ENCODE results near the gene PTPN1.

Gene PTPN1

DNA sequence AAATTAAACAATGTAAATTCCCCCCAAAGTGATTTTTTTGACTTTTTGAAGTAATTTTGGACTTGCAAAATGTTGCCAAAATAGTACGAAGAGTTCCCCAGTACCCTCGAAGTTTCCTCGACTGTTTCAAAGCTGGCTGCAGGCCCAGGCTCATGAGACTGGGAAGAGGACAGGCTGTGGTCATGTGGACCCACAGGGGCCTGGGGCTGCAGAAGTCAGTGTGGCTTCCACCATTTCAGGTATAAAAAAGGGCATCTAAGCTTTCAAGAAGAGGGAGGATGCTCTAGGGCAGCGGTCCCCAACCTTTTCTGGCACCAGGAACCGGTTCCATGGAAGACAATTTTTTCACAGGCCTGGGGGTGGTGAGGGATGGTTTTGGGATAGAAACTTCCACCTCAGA, 75.0 kb downstream of the PTPN1 start:
- Histone ChIP-seq H3K27me3 (ENCODE audit: control insufficient read depth, low read length) (no peaks in the 10 kb centered on the region), H3K4me2 (ENCODE audit: low read length) (no peak overlapping the region), H3K36me3 (ENCODE audit: control insufficient read depth, low read length) (peaks cover 39% of the 10 kb centered on the region), H3F3A (ENCODE audit: control insufficient read depth, insufficient read depth) (no peaks in the 10 kb centered on the region; the same call in 1 of the 2 replicates), H3K27ac (ENCODE audit: low read depth, low read length) (no peak overlapping the region), H4K20me1 (ENCODE audit: control insufficient read depth, insufficient read depth, low read depth, low read length) (0 out of 2 replicates have a peak, but pooled peaks cover 3% of the 10 kb centered on the region), H3K9me2 (replicated peaks; ENCODE audit: control insufficient read depth, low read length) (no peaks in the 10 kb centered on the region), H3K4me3 (ENCODE audit: low read length) (no peak overlapping the region), H3K79me2 (ENCODE audit: control insufficient read depth, low read length) (no peaks in the 10 kb centered on the region), H3K4me1 (ENCODE audit: control insufficient read depth, low read length) (peaks cover 15% of the 10 kb centered on the region), H3K9me3 (ENCODE audit: control insufficient read depth, insufficient read depth, low read length) (no peaks in the 10 kb centered on the region)
- TF ChIP-seq, protein P1, sequence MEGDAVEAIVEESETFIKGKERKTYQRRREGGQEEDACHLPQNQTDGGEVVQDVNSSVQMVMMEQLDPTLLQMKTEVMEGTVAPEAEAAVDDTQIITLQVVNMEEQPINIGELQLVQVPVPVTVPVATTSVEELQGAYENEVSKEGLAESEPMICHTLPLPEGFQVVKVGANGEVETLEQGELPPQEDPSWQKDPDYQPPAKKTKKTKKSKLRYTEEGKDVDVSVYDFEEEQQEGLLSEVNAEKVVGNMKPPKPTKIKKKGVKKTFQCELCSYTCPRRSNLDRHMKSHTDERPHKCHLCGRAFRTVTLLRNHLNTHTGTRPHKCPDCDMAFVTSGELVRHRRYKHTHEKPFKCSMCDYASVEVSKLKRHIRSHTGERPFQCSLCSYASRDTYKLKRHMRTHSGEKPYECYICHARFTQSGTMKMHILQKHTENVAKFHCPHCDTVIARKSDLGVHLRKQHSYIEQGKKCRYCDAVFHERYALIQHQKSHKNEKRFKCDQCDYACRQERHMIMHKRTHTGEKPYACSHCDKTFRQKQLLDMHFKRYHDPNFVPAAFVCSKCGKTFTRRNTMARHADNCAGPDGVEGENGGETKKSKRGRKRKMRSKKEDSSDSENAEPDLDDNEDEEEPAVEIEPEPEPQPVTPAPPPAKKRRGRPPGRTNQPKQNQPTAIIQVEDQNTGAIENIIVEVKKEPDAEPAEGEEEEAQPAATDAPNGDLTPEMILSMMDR (IDR thresholded peaks at IDR 0.05; ENCODE audit: low read depth, low read length, poor library complexity, severe bottlenecking): no peak
- TF ChIP-seq EZH2phosphoT487 (IDR thresholded peaks at IDR 0.05; ENCODE audit: borderline replicate concordance, low read length): no peak

DNA sequence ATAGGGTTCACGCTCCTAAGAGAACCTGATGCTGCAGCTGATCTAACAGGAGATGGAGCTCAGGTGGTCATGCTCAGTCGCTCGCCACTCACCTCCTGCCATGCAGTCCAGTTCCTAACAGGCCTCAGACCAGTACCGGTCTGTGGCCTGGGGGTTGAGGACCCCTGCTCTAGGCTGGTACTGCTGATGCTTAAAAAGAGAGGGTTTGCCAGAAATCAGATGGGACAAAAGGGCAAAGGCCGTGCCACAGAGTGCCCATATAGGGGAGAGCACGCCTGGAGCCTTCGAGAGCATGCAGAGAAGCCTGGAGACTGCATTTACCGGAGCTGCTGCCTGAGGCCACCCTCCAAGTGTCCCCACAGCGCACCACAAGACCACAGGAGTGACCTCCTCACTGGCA, 75.5 kb downstream of the PTPN1 start:
- H3K9me2 ChIP-seq (replicated peaks; ENCODE audit: control insufficient read depth, low read length): no peaks in the 10 kb centered on the region
- peaks cover 34% of the 10 kb centered on the region for H3K36me3 ChIP-seq (ENCODE audit: control insufficient read depth, low read length)
- no peaks in the 10 kb centered on the region for H3K27me3 ChIP-seq (ENCODE audit: control insufficient read depth, low read length)
- no peak overlapping the region for H3K4me2 ChIP-seq (ENCODE audit: low read length)
- H3F3A ChIP-seq (ENCODE audit: control insufficient read depth, insufficient read depth): no peaks in the 10 kb centered on the region; the same call in 1 of the 2 replicates
- no peaks in the 10 kb centered on the region for H3K79me2 ChIP-seq (ENCODE audit: control insufficient read depth, low read length)
- no peak overlapping the region for H3K27ac ChIP-seq (ENCODE audit: low read depth, low read length)
- peaks cover 15% of the 10 kb centered on the region for H3K4me1 ChIP-seq (ENCODE audit: control insufficient read depth, low read length)
- TF ChIP-seq, protein P1 (IDR thresholded peaks at IDR 0.05; ENCODE audit: low read depth, low read length, poor library complexity, severe bottlenecking): no peak
- no peak for TF ChIP-seq EZH2phosphoT487 (IDR thresholded peaks at IDR 0.05; ENCODE audit: borderline replicate concordance, low read length)
- H4K20me1 ChIP-seq (ENCODE audit: control insufficient read depth, insufficient read depth, low read depth, low read length): 0 out of 2 replicates have a peak, but pooled peaks cover 3% of the 10 kb centered on the region
- no peak overlapping the region for H3K4me3 ChIP-seq (ENCODE audit: low read length)
- H3K9me3 ChIP-seq (ENCODE audit: control insufficient read depth, insufficient read depth, low read length): no peaks in the 10 kb centered on the region

DNA sequence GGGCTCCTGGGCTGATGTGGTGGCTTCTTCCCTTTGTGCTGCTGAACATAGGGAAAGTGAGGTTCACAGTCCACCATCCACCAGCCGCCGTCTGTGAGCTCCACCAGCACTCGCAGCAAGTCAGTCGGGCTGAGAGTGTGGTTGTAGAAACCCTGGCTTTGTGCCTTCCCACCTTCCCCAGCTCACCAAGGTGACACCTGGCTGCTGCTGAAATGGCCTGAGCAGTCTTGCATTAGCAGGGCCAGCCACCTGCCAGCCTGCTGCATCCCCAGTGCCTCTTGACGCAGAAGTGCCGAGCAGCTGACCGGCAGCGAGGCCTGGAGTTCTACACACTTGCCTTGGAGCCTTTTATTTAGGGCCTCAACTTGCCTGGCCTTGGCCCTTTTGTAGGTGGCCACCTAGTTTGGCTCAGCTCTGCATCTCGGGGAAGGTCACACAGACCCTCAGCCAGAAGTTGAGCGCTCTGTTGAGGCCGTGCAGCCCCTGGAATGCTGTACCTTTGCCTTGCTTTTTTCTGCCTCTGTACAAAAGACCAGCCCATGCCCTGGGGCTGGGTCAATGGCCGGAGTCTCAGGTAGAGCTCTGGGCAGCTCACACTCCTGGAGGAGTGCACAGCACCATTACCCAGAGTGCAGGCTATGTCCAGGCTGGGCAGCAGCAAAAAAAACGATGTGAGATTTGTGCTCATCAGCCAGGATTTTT, 76.5 kb downstream of the PTPN1 start:
- no peaks in the 10 kb centered on the region for H3K9me3 ChIP-seq (ENCODE audit: control insufficient read depth, insufficient read depth, low read length)
- no peak overlapping the region for H3K4me3 ChIP-seq (ENCODE audit: low read length)
- no peaks in the 10 kb centered on the region for H3K79me2 ChIP-seq (ENCODE audit: control insufficient read depth, low read length)
- H3K36me3 ChIP-seq (ENCODE audit: control insufficient read depth, low read length): peaks cover 24% of the 10 kb centered on the region
- no peak overlapping the region for H3K27ac ChIP-seq (ENCODE audit: low read depth, low read length)
- no peaks in the 10 kb centered on the region for H3K9me2 ChIP-seq (replicated peaks; ENCODE audit: control insufficient read depth, low read length)
- H3K4me2 ChIP-seq (ENCODE audit: low read length): no peak overlapping the region
- H3K27me3 ChIP-seq (ENCODE audit: control insufficient read depth, low read length): no peaks in the 10 kb centered on the region
- no peak for TF ChIP-seq EZH2phosphoT487 (IDR thresholded peaks at IDR 0.05; ENCODE audit: borderline replicate concordance, low read length)
- TF ChIP-seq, protein P1 (IDR thresholded peaks at IDR 0.05; ENCODE audit: low read depth, low read length, poor library complexity, severe bottlenecking): no peak
- 0 out of 2 replicates have a peak, but pooled peaks cover 3% of the 10 kb centered on the region for H4K20me1 ChIP-seq (ENCODE audit: control insufficient read depth, insufficient read depth, low read depth, low read length)
- H3F3A ChIP-seq (ENCODE audit: control insufficient read depth, insufficient read depth): no peaks in the 10 kb centered on the region; the same call in 1 of the 2 replicates
- H3K4me1 ChIP-seq (ENCODE audit: control insufficient read depth, low read length): peaks cover 13% of the 10 kb centered on the region

Data from DOHH2 (cell line).